ENCODE measurements around the gene TRMT112.
A peak's percentile ranks its signal among the peaks of the same experiment; 100 is the strongest.

Gene TRMT112

DNA sequence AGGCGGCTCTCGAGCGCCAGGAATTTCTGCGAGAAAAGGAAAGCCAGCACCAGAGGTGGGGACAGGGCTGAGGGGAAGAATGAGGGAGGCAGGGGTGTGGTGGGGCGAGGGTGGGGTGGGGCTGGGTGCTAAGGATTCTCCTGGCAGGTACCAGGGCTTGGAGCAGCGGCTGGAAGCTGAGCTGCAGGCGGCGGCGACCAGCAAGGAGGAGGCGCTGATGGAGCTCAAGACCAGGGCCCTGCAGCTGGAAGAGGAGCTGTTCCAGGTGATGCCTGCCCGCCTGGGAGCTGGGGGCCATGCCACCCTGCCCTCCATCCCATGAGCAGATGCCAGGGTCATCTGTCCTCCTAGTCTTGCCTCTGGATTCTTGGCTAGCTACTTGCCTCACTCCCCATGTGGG lies 32.0 kb upstream of the TRMT112 start:
- DNase-seq = no peak

GRCh38 chr11:64349025-64349387 lies 31.6 kb upstream of the TRMT112 start:
- DNase-seq = no peak

DNA sequence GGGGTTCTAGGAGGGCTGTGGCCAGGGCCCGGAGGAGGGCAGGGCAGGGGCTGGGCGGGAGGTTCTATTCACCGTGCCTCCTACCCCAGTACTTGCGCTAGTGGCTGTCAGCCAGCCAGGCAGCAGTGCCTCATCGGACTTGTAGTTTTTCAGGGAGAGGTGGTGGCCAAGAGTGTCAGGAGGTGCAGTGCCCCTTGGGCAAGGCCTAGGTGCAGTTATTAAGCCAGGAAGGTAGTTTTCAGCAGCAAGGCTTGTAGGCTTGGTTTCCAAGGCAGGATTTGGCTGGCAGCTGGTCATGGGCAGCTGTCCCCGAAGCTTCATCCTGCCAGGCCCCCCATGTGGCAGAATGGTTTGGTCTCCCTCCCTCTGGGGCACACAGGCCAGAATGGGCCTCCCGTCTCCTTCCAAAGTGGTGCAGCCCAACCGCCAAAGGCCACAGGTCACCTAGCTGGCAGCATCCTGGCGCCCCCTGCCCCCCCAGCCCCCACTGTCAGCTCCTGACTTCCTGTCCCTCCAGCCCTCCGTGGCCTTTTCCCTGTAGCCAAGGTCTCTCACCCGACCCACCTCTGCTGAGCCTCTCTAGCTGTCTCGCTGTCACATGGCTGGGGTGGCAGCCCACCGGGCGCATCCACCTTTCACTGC lies 31.1 kb upstream of the TRMT112 start:
- no peak for DNase-seq

- DNase-seq = no peak
These were observed 30.0 kb upstream of the TRMT112 start for GRCh38 chr11:64347193-64347867.

GRCh38 chr11:64344787-64345186 lies 27.4 kb upstream of the TRMT112 start:
- DNase-seq = no peak

GRCh38 chr11:64343767-64344559 lies 26.6 kb upstream of the TRMT112 start:
- DNase-seq = no peak

GRCh38 chr11:64342869-64343745 lies 25.7 kb upstream of the TRMT112 start:
- no peak for DNase-seq

GRCh38 chr11:64341851-64342791 lies 24.8 kb upstream of the TRMT112 start:
- DNase-seq = no peak

- no peak for DNase-seq
These were observed 24.1 kb upstream of the TRMT112 start for GRCh38 chr11:64341429-64341828.

DNA sequence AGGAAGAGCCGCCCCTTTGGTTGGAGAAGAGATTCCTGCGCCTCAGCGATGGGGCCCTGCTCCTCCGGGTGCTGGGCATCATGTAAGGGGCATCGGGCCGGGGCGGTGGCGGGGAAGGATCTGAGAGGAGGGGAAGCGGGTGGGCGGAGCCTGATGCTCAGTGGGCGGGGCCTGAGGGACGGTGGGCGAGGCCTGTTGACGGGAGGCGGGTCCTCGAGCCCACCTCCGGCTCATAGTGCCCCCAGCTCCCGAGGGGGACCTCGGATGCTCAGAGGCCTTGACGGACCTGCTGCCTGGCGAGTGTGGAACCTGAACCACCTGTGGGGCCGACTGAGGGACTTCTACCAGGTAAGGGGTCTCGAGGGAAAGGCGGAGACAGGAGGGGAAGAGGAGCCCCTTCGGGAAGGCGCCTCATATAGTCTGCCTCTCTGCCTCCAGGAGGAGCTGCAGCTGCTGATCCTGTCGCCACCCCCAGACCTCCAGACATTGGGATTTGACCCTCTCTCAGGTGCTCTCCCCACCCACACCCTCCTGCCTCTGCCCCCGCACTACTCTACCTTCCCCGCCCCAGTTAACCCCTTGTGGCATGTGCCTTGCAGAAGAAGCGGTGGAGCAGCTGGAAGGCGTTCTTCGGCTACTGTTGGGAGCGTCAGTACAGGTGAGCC lies 23.4 kb upstream of the TRMT112 start:
- DNase-seq = no peak

GRCh38 chr11:64339754-64340408 lies 22.5 kb upstream of the TRMT112 start, which contains the start of gene CCDC88B:
Gene CCDC88B (plus strand): TSS chr11:64340204. CDS start chr11:64340267, 63 bp downstream.
- no peak for DNase-seq

DNA sequence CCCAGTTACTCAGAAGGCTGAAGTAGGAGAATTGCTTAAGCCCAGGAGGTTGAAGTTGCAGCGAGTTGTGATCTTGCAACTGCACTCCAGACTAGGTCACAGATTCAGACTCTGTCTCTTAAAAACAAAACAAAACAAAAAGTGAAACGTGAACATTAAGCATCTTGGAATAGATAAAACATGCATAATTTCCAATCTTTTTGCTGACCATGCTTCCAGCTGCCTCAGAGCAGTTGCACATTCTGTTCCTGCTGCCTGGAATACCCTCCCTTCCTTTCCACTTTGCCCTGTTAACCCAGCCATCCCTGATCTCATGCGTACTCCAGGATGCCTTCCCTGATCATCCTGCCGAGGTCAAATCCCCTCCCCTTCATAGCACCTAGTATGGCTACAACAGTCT lies 21.9 kb upstream of the TRMT112 start:
- no peak for DNase-seq

DNA sequence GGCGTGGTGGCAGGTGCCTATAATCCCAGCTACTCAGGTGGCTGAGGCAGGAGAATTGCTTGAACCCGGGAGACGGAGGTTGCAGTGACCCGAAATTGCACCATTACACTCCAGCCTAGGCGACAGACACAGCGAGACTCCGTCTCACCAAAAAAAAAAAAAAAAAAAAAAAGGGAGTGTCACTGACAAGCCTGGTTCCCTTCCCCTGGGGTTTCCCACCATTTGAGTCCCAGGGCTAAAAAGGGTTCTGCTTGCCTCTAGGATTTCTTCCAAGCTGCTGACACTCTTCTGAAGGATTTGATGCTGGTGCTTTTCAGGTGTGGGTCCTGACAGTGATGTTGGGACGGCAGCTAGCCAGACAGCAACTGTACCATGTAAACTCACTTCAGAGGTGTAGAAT lies 21.4 kb upstream of the TRMT112 start:
- no peak for DNase-seq

DNA sequence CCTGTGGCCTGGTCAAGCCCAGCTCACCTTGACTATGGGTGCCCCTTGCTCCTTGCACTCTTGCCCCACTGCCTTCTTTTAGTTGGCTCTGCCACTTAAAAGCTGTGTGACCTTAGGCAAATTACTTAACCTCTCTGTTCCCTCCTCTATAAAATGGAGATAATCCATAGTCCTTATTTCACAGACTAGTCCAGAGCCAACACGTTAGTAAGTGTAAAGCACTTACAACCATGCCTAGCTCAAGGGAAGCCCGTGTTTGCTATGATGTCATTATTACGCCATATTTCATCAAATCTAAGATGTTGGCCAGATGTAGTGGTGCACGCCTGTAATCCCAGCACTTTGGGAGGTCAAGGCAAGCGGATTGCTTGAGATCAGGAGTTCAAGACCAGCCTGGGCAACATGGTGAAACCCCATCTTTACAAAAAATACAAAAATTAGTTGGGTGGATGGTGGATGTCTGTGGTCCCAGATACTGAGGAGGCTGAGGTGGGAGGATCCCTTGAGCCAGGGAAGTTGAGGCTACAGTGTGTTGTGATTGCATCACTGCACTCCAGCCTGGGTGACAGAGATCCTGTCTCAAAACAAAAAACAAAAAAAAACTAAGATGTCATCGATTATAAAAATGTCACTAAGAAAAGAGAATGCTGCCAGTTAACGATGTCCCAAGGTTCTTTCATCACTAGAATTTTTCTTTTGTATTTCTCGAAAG lies 20.3 kb upstream of the TRMT112 start:
- DNase-seq = no peak

DNA sequence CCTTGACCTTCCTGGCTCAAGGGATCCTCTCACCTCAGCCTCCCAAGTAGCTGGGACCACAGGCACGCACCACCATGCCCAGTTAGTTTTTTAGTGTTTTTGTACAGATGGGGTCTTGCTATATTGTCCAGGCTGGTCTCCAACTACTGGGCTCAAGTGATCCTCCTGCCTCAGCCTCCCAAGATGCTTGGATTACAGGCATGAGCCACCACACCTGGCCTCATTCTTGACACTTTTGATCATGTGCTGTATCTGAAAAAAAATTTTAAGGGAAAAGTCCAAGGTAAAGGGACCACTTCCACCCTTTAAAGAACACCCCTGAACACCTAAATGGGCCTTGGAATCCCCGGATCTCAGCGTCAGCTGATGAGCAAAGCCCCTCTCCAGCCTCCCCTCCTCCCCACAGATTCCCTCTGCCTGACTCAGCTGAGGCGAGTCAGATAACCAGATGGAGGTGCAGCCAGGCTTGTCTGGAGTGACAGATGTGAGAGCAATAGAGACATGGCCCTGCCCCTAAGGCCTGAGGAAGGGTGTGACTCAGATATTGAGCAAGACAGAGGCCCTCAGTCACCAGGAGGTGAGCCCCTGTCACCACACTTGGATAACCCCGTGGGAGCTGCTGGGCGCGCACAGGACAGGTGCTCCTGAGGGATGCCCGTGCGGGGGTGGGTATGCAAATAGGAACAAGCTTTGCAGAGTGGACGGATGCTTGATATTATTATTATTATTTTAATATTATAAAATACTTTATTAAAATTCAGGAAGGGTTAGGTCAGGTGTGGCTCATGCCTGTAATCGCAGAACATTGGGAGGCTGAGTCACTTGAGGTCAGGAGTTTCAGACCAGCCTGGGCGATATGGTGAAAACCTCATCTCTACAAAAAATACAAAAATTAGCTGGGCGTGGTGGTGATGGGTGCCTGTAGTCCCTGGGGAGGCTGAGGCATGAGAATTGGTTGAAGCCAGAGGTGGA lies 17.7 kb upstream of the TRMT112 start:
- peak; percentile 82 for DNase-seq

DNA sequence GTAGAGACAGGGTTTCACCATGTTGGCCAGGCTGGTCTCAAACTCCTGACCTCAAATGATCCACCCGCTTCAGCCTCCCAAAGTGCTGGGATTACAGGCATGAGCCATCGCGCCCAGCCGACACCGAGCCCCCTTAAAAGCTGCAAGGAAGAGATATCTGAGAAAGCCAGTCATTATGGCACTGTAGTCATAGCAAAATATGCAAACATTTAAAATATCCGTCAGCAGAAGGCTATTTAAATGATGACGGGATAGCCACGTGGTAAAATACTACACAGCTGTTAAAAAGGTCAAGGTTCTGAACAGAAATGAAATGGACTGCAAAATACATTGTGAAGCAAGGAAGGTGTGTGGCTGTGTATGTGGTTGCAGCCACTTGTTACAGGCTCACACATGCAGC lies 16.2 kb upstream of the TRMT112 start:
- DNase-seq = no peak

GRCh38 chr11:64331569-64332371 lies 14.4 kb upstream of the TRMT112 start:
- DNase-seq = peak; percentile 46

DNA sequence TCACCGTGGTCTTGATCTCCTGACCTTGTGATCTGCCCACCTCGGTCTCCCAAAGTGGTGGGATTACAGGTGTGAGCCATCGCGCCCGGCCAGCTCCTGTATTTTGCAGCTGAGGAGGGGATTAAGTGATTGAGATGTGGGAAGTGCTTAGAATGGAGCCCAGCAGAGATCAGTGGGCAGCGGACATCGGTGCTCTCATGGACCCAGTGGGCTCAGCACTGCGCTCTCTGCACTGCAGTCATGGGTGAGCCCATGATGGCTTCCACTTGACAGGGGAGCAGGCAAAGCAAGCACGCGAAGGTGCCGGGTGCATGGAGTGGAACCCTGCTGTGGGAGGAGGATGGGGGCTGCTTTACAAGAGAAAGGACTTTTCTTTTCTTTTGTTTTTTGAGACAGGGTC lies 13.5 kb upstream of the TRMT112 start:
- no peak for DNase-seq
